GM23338 (cell line): ENCODE measurements around the gene MOXD1. TPM values are rescaled to one million over a fixed set of nuclear protein-coding genes. Genes with fewer than 3 reads are reported as not detected.

Experiments
- ATAC-seq: fragments of 200-7000 bp; cut with Tn5 transposase; 3 replicates; pipeline ENCODE4 v1.9.1; 2020
- DNase-seq: peaks from one replicate; pipeline ENCODE4 v3.0.0-alpha.2; 2015; ENCODE audit warnings: low spot score
- H2AFZ ChIP-seq: fragments of 200-600 bp; sonication (generic); 2 replicates; pipeline ENCODE4 v1.8.0; 2016; ENCODE audit warnings: antibody characterized with exemption, mild to moderate bottlenecking, moderate library complexity
- H3F3A ChIP-seq: fragments of 200-600 bp; sonication (generic); replicated peaks from 2 replicates; pipeline ENCODE4 v1.8.0; 2017; ENCODE audit warnings: antibody characterized with exemption, mixed run types, low read depth
- H3K27ac ChIP-seq: fragments of 200-600 bp; sonication (generic); 2 replicates; pipeline ENCODE4 v1.6.1; 2016; ENCODE audit warnings: low read depth
- H3K27me3 ChIP-seq: fragments of 200-600 bp; sonication (generic); 2 replicates; pipeline ENCODE4 v1.8.0; 2016; ENCODE audit warnings: mild to moderate bottlenecking, mixed run types, moderate library complexity; ENCODE audit not compliant: insufficient read depth
- H3K36me3 ChIP-seq: fragments of 200-600 bp; sonication (generic); 2 replicates; pipeline ENCODE4 v1.8.0; 2016; ENCODE audit warnings: mild to moderate bottlenecking; ENCODE audit not compliant: insufficient read depth
- H3K4me1 ChIP-seq: fragments of 200-600 bp; sonication (generic); 2 replicates; pipeline ENCODE4 v1.8.0; 2016; ENCODE audit warnings: mild to moderate bottlenecking, moderate library complexity; ENCODE audit not compliant: insufficient read depth
- H3K4me2 ChIP-seq: fragments of 200-600 bp; sonication (generic); 2 replicates; pipeline ENCODE4 v1.7.1; 2017; ENCODE audit warnings: mixed run types
- H3K4me3 ChIP-seq: fragments of 200-600 bp; sonication (generic); 2 replicates; pipeline ENCODE4 v1.6.1; 2016; ENCODE audit warnings: mixed run types
- H3K79me2 ChIP-seq: fragments of 200-600 bp; sonication (generic); replicated peaks from 2 replicates; pipeline ENCODE4 v1.8.0; 2017; ENCODE audit warnings: mild to moderate bottlenecking; ENCODE audit not compliant: insufficient read depth
- H3K9me2 ChIP-seq: fragments of 200-600 bp; sonication (generic); 2 replicates; pipeline ENCODE4 v1.8.0; 2017; ENCODE audit not compliant: insufficient read depth
- H4K20me1 ChIP-seq: fragments of 200-600 bp; sonication (generic); replicated peaks from 2 replicates; pipeline ENCODE4 v1.8.0; 2017; ENCODE audit warnings: mild to moderate bottlenecking; ENCODE audit not compliant: insufficient read depth
- H3K27ac Mint-ChIP-seq: 2 replicates; pipeline ENCODE4 v1.8.0; 2020; ENCODE audit warnings: inconsistent platforms, mild to moderate bottlenecking, moderate library complexity, mixed read lengths
- H3K27me3 Mint-ChIP-seq: 3 replicates; pipeline ENCODE4 v1.8.0; 2022; ENCODE audit warnings: low read depth, mild to moderate bottlenecking, moderate library complexity, mixed read lengths, inconsistent platforms; ENCODE audit not compliant: insufficient read depth, poor library complexity
- H3K36me3 Mint-ChIP-seq: 3 replicates; pipeline ENCODE4 v1.8.0; 2021; ENCODE audit warnings: low read depth, mild to moderate bottlenecking, inconsistent platforms, moderate library complexity, mixed read lengths
- H3K4me1 Mint-ChIP-seq: 3 replicates; pipeline ENCODE4 v1.8.0; 2020; ENCODE audit warnings: mild to moderate bottlenecking, inconsistent platforms, mixed read lengths
- H3K4me3 Mint-ChIP-seq: 3 replicates; pipeline ENCODE4 v1.8.0; 2021; ENCODE audit warnings: moderate library complexity, mild to moderate bottlenecking, inconsistent platforms, mixed read lengths
- H3K9me3 Mint-ChIP-seq: 3 replicates; pipeline ENCODE4 v1.8.0; 2020; ENCODE audit warnings: moderate library complexity, mild to moderate bottlenecking, inconsistent platforms, mixed read lengths
- CREB1 ChIP-seq: fragments of 250-450 bp; sonication (Bioruptor Pico); IDR thresholded peaks from 2 replicates; pipeline ENCODE4 v1.5.0; 2020; ENCODE audit warnings: low read depth, mild to moderate bottlenecking, moderate library complexity
- CTCF ChIP-seq, 2 experiments: fragments of 200-600 bp in 1 of 2; sonication (generic) in 1 of 2; conservative IDR thresholded peaks; 2 replicates each; pipeline versions ENCODE4 v1.5.1 to v1.6.1; 2016 to 2017; ENCODE audit warnings: antibody characterized with exemption in 2 of 2, low read depth in 2 of 2, mild to moderate bottlenecking in 2 of 2, moderate library complexity in 1 of 2
- ETS1 ChIP-seq: IDR thresholded peaks from 2 replicates; pipeline ENCODE4 v1.6.1; 2016; ENCODE audit warnings: antibody characterized with exemption
- EZH2 ChIP-seq: fragments of 200-600 bp; sonication (generic); IDR thresholded peaks from one replicate; pipeline ENCODE4 v1.8.0; 2017; ENCODE audit warnings: antibody characterized with exemption, mild to moderate bottlenecking, low read depth; ENCODE audit not compliant: unreplicated experiment
- EZH2phosphoT487 ChIP-seq: fragments of 200-600 bp; sonication (generic); IDR thresholded peaks from one replicate; pipeline ENCODE4 v1.8.1; 2018; ENCODE audit warnings: antibody characterized with exemption; ENCODE audit not compliant: unreplicated experiment
- JUNB ChIP-seq: IDR thresholded peaks from one replicate; pipeline ENCODE4 v1.6.1; 2016; ENCODE audit warnings: antibody characterized with exemption; ENCODE audit not compliant: unreplicated experiment
- NANOG ChIP-seq: IDR thresholded peaks from 2 replicates; pipeline ENCODE4 v1.6.1; 2016; ENCODE audit warnings: antibody characterized with exemption, borderline replicate concordance
- POLR2AphosphoS5 ChIP-seq: IDR thresholded peaks from 2 replicates; pipeline ENCODE4 v1.6.1; 2016; ENCODE audit warnings: antibody characterized with exemption, low read depth
- REST ChIP-seq: IDR thresholded peaks from one replicate; pipeline ENCODE4 v1.6.1; 2018; ENCODE audit warnings: antibody characterized with exemption; ENCODE audit not compliant: unreplicated experiment
- STAT1 ChIP-seq: IDR thresholded peaks from one replicate; pipeline ENCODE4 v1.6.1; 2016; ENCODE audit warnings: antibody characterized with exemption; ENCODE audit not compliant: unreplicated experiment
- ZNF114 ChIP-seq: fragments of 250-450 bp; sonication (Bioruptor Pico); IDR thresholded peaks from 2 replicates; pipeline ENCODE4 v1.5.0; 2020; ENCODE audit warnings: mild to moderate bottlenecking, moderate library complexity
- ZNF331 ChIP-seq: fragments of 250-450 bp; sonication (Bioruptor Pico); IDR thresholded peaks from 2 replicates; pipeline ENCODE4 v1.5.0; 2020; ENCODE audit warnings: low read depth, mild to moderate bottlenecking, moderate library complexity
- ZNF462 ChIP-seq: fragments of 250-450 bp; sonication (Bioruptor Pico); IDR thresholded peaks from 2 replicates; pipeline ENCODE4 v1.5.0; 2020; ENCODE audit warnings: mild to moderate bottlenecking, moderate library complexity
- polyA plus RNA-seq: library from polyadenylated mRNA; unstranded; fragments of >200 nt; fragmentation: Nextera tagmentation; extraction: Ambion mirVana; gene quantifications from 2 replicates; pipeline ENCODE4 v1.2.1, GENCODE V29; 2016
- total RNA-seq: library from RNA; depleted of rRNA; stranded (reverse); fragments of >200 nt; shearing (Covaris generic); gene quantifications from 2 replicates; pipeline ENCODE4 v1.2.3, GENCODE V29; 2014

Gene MOXD1
- total and polyA plus RNA-seq, 2 experiments from 2014 or later = 1.7 to 4.3 TPM

- Mint-ChIP-seq H3K4me3 (no peak overlapping the region), H3K27me3 (peaks cover 2% of the 10 kb centered on the region), H3K4me1 (peaks cover 17% of the 10 kb centered on the region), H3K9me3 (peaks cover 6% of the 10 kb centered on the region; the same call in 1 of the 3 replicates), H3K36me3 (peaks cover 3% of the 10 kb centered on the region; the same call in 2 of the 3 replicates), H3K27ac (no peak overlapping the region)
- no peak for ATAC-seq
- Histone ChIP-seq H3K79me2 (no peaks in the 10 kb centered on the region), H3K4me1 (peaks cover 11% of the 10 kb centered on the region), H4K20me1 (no peaks in the 10 kb centered on the region), H2AFZ (no peak overlapping the region), H3K9me2 (no peaks in the 10 kb centered on the region), H3K27ac (no peak overlapping the region), H3K27me3 (no peaks in the 10 kb centered on the region), H3F3A (no peaks in the 10 kb centered on the region), H3K4me2 (no peak overlapping the region), H3K4me3 (no peak overlapping the region), H3K36me3 (no peaks in the 10 kb centered on the region)
- TF ChIP-seq CREB1 (CRISPR knock-in tag) (no peak), EZH2 (no peak), ETS1 (no peak), REST (no peak), CTCF (conservative IDR thresholded peaks at IDR 0.05; ENCODE audit: low read depth in 2 of 2) (no peak), JUNB (no peak), ZNF114 (no peak), POLR2AphosphoS5 (no peak), NANOG (no peak), ZNF462 (CRISPR knock-in tag) (no peak), ZNF331 (CRISPR knock-in tag) (no peak), EZH2phosphoT487 (no peak), STAT1 (no peak)
- DNase-seq = no peak
These were observed 11.3 kb downstream of the MOXD1 start for GRCh38 chr6:132390017-132390416.
